Stimulated activated CD8-positive, alpha-beta memory T cell treated with anti-CD3 and anti-CD28 coated beads, Interleukin-12 subunit alpha, Interleukin-12 subunit beta, amount 100 ng/mL, for 1 hour (primary cell): ENCODE results near the gene INPP5A.

Source experiments
- DNase-seq: peaks from one replicate; pipeline ENCODE4 v3.0.0-alpha.2; 2020; ENCODE audit warnings: low read depth

The INPP5A gene

DNA sequence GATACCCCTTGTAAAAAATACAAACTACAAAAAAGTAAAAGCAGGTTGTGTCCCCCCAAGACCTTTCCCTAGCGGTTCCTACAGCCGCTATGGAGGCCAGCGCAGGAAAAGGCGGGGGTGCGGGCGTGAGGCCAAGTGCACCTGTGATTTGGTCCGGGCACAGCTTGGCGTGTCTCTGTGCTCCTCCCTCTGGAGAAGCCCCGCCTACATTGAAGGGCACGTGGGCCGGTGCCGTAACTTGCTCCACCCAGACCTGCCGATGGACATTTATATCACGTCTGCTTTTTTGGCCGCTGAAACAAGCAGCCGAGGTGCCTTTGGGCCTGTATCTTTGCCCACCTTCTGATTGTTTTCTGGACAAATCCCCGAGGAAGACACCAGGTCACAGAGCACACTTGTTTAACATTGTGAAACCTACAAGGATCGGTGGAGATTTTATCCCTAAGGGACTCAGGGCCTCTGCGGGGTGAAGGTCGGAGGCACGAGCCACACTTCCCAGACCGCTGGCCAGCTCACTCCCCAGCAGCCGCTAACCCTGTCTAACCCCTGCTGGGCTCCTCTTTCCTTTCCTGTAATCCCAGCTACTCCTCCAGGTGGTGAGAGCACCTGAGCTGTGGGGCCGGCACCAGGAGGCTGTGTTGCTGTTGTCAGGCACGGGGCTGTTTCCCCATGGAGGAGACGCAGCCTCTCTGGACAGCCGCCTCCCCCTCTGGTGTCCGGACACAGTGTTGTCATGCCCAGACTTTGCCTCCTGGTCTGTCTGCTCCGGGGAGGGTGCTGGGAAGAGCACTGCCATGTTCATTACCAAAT is 18.8 kb upstream of the INPP5A start:
- DNase-seq: no peak

- no peak for DNase-seq
Measured at GRCh38 chr10:132519382-132520176, 18.0 kb upstream of the INPP5A start.

GRCh38 chr10:132520177-132520811 is 17.3 kb upstream of the INPP5A start:
- no peak for DNase-seq

DNA sequence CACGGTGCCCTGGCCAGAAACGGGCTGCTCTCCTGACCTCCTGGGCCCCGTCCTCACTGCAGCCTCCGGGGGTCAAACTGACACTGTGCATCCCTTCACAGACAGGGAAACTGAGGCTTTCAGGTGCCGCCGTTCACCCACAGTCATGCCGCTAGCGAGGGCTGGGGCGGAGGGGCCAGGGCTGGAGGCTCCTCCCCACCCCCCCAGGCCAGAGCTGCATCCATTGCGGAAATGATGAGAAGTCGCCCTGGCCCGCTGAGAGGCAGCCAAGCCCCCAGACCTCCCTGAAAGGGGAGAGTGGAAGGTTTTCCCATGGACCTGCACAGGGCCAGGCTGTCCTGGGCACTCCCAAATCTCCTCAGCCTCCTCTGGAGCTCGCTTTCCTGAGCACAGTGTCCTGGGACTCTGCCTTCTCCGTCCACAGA is 16.5 kb upstream of the INPP5A start:
- DNase-seq: no peak

- no peak for DNase-seq
Measured at GRCh38 chr10:132521466-132522102, 16.0 kb upstream of the INPP5A start.

DNA sequence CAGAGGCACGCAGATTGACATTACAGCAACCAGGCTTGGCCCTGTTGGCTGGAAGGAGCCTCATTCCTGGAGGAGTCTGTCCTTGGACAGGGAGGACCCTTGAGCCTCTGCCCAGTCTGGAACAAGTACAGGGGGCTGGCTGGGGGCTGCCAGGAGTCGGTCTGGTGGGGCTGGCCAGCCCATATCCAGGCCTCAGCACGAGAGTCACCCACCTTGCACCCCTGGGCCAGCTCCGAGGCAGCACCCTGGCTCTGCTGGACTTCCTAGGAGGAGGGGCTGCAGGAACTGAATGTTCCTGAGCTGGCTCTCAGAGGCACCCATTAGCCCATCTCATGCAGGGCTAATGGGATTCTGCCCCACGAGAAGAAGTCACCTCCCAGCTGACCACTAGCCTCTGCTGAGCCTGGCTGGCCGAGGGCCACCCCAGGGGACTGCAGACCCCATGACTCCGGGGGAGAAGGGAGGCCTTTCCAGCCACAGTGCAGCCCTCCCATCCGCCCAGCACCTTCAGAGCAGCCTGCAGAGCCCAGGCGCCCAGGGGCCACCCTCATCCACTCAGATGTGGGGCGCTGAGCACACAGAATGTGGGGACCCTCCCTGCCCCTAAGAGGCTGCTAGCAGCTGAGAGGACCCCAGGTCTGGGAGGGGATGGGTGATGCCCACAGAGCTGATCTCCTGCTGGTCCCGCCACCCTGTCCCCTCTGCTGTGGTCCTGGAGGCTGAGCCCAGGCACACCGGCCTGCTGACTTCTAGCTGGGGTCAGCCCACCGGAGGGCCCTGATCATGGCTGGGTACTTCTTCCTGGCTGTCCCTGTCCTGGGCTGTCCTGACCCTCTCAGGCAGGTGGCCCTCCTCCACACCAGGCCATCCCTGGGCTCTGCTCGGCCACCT is 14.8 kb upstream of the INPP5A start:
- DNase-seq: no peak

DNA sequence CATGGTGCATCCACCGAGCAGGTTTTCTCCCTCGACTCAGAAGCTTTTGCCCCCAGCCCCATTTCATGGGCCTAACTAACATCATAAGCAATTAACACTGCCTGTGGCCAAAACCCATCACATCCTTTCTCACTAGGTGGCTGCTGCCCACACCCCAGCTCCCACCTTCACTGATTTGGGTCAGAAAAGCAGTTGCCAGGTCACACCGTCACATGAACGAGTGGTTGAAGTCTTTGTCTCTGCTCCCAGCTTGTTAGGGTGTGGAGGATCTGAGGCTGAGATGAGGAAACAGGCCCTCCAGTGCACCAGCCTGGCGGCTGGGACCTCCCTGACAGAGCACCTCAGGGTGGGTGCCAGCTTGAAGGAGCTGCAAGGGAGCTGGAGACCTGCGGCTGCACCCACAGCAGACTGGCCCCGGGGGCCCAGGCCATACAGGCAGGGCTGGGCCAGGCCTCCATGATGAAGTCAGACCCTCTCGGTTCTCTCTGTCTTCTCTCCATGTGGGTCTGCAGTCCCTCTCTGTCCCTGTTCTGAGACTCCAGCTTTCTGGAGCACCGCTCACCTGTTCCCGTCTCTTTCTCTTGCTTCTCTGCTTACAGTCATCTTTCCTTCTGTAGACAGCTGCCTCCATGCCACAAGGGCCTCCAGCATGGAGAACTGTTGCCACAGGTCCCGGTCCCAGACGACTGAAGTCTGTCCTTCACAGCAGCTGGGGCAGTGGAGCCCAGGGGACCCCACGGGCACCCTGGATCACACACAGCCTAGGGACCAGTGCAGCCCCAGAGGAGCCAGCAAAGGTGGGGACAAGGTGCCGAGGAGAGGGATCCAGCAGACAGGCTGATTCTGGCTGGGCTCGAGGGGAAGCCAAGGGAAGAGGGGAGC is 13.8 kb upstream of the INPP5A start:
- no peak for DNase-seq

- DNase-seq: no peak
Measured at GRCh38 chr10:132524443-132525285, 12.9 kb upstream of the INPP5A start.

DNA sequence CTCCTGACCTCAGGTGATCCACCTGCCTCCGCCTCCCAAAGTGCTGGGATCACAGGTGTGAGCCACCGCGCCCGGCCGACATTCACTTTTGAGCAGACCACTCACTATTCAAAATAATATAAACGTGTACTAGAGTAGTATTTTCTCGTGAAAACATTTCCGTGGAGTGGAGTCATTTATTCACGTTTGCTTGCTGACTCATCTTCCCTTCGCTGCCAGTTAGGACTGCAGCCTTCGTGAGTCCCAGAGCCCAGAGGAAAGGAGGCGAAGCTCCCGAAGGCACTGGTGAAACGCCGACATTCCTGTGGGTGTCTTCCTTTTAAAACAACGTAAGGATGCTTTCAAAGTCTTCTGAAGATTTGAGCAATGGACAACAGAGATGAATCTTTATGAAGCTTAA is 10.9 kb upstream of the INPP5A start:
- DNase-seq: no peak

DNA sequence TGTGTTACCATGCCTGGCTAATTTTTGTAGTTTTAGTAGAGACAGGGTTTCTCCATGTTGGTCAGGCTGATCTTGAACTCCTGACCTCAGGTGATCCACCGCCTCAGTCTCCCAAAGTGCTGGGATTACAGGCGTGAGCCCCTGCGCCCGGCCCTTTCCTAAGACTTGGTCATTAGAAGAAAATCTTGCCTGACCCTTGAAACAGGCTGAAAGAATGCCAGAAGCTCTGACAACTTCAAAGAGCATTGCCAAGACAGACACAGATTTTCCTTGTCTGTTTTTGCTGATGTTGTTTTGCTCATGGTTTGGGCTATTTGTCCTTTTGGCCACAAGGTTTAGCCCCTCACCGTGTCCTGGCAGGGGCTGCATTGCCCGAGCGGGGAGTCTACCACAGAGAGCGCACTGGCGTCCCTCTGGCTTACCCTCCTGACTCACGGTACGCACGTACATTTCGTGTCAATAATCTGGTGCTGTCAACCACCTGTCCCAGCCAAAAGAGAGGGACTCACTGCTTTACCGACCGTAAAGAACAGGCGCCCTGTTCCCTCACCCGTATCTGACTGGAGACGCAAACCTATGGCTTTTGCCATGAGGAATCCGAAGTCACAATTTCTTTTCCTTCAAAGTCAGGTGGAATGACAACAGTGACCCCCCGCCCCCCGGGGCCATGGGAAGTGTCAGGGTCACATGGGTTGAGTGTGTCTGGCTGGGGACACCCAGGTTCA is 10.1 kb upstream of the INPP5A start:
- no peak for DNase-seq

- no peak for DNase-seq
Measured at GRCh38 chr10:132528064-132528691, 9.4 kb upstream of the INPP5A start.

- no peak for DNase-seq
Measured at GRCh38 chr10:132532179-132532578, 5.4 kb upstream of the INPP5A start.

GRCh38 chr10:132532749-132533560 is 4.6 kb upstream of the INPP5A start:
- DNase-seq: no peak

DNA sequence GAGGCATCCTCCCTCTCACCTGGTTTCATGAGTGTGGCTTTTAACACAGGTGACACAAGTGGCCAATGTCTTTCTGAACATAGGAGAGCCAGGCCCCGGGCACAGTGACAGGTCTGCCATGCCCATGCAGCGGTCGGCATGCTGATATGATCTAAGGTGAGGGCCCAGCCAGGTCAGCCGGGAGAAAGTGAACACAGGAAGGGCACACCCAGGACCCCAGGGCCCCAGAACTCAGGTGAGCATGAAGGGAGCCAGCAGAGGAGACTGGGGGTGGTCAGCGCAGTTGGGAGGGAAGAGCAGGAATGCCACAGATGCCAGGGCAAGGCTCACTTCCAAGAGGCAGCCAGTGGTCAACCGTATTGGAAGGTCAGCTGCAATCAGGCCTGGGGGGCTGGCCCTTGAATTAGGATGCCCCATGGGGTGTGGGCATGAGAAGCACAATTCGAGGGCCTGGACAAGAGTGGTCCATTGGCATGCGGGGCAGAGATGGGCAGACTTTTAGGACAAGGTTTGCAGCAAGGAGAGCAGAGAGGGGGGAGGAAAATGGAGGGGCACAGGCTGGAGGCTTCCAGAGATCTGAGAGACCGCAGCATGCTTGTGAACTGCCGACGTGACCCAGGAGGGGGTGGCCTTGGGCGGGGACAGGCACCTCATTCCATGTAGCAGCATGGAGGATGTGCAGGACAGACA is 3.9 kb upstream of the INPP5A start:
- no peak for DNase-seq

DNA sequence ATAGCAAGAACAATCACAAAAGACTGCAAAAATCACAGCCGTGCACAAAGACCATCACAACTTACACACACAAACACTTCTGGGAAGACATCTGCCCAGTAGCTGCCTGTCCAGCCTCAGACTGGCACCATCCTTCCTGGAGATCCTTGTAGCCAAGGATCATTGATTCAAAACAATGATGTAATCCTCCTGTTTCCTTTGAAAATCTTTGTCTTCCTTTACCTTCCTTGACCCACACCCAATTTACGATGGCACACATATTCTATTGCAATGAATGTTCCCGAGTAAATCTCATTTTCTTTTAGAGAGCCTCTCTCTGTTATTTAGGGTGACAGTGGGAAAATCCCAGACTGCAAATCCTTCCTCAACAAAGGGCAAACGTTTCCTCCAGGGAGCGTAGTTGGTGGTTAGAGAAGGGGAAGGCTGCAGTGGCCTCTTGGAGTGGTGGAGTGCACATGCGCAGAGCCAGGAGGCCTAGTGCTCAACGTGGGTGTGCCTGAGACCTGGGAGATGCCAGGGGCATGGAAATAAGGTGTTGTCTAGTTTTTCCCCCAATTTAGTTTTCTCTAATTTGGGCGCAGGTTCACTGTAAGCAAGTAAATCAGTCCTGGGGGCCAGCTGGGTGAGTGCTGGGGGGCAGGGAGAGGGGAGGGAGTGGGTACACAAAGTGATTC is 3.1 kb upstream of the INPP5A start:
- no peak for DNase-seq

DNA sequence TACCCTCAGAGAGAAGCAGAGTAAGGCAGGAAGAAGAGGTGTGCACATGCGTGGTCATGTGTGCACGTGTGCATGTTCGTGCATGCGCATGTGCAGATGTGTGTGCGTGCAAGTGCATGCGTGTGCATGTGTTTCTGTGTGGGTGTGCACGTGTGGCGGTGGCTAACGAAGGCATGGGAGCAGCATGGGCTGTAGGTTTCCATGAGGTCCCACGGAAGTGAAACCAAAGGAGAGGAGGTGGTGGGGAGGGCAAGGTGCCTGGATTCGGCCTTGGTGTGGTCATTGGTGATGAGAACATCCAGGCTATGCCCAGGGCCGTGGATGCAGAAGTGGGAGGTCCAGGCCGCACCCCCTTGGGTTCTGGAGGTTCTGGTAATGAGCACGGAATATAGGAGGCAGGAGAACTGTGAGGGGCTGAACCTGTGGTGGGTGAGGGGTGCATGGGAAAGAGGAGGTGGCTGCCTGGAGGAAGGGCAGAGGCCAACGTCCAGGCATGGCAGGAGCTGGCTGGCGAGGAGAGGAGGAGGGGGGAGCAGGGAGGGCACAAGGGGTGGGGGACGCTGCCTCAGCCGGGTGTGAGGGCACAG is 2.4 kb upstream of the INPP5A start:
- DNase-seq: no peak
